HEK293 (cell line): Measurements from ENCODE around the gene AMMECR1L.

Experiments
- REST ChIP-seq: fragments of 450-650 bp; formaldehyde crosslinking; IDR thresholded peaks from 2 replicates; pipeline ENCODE4 v1.5.1; 2016; ENCODE audit warnings: missing biosample characterization, missing genetic modification characterization
- TCF7L2 ChIP-seq: IDR thresholded peaks from 2 replicates; pipeline ENCODE4 v1.6.1; 2011; ENCODE audit warnings: low read depth, mild to moderate bottlenecking, inconsistent platforms, low read length, moderate library complexity, borderline replicate concordance
- ZNF221 ChIP-seq: fragments of 450-650 bp; formaldehyde crosslinking; IDR thresholded peaks from 2 replicates; pipeline ENCODE4 v1.5.1; 2017; ENCODE audit warnings: missing biosample characterization, missing genetic modification characterization, borderline replicate concordance
- ZNF580 ChIP-seq: fragments of 450-650 bp; formaldehyde crosslinking; IDR thresholded peaks from 2 replicates; pipeline ENCODE4 v1.5.1; 2016; ENCODE audit warnings: missing biosample characterization, missing genetic modification characterization
- ZNF670 ChIP-seq: fragments of 450-650 bp; formaldehyde crosslinking; IDR thresholded peaks from 2 replicates; pipeline ENCODE4 v1.5.1; 2016; ENCODE audit warnings: missing biosample characterization, missing genetic modification characterization, low read depth
- ZNF785 ChIP-seq: fragments of 450-650 bp; formaldehyde crosslinking; IDR thresholded peaks from 2 replicates; pipeline ENCODE4 v1.5.1; 2016; ENCODE audit warnings: missing biosample characterization, missing genetic modification characterization
- TF ChIP-seq, protein P1 (sequence below): fragments of 450-650 bp; formaldehyde crosslinking; IDR thresholded peaks from 2 replicates; pipeline ENCODE4 v1.5.1; 2016; ENCODE audit warnings: missing biosample characterization, missing genetic modification characterization

DNA sequence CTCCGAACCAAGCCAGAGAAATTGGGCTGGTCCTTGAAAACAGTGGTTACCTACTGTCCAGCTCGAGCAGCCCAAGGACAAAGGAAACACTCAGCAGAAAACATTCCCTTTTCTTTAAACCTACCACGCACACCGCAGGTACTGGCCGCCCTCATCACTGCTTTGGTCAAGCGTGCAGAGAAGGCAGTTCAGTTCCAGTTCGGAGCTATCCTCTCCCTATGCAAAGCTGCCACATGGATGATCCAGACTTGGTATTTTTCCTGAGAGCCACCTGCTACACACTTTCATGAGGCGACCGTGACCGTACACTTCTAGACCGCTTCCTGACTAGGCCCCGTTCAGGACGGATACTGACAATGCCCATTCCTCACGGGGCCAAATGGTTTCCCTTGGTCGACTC is 23.5 kb downstream of the AMMECR1L start:
- TF ChIP-seq REST (tag by site-specific recombination) (no peak), ZNF580 (no peak), ZNF221 (tag by site-specific recombination) (no peak), ZNF785 (tag by site-specific recombination) (no peak), TCF7L2 (no peak), ZNF670 (tag by site-specific recombination) (no peak)
- TF ChIP-seq, protein P1, sequence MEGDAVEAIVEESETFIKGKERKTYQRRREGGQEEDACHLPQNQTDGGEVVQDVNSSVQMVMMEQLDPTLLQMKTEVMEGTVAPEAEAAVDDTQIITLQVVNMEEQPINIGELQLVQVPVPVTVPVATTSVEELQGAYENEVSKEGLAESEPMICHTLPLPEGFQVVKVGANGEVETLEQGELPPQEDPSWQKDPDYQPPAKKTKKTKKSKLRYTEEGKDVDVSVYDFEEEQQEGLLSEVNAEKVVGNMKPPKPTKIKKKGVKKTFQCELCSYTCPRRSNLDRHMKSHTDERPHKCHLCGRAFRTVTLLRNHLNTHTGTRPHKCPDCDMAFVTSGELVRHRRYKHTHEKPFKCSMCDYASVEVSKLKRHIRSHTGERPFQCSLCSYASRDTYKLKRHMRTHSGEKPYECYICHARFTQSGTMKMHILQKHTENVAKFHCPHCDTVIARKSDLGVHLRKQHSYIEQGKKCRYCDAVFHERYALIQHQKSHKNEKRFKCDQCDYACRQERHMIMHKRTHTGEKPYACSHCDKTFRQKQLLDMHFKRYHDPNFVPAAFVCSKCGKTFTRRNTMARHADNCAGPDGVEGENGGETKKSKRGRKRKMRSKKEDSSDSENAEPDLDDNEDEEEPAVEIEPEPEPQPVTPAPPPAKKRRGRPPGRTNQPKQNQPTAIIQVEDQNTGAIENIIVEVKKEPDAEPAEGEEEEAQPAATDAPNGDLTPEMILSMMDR: no peak
